K562 (cell line): ENCODE data around the gene ZBTB9.

Experiments used
- CEBPB ChIP-seq: fragments of 450-650 bp; IDR thresholded peaks from 2 replicates; pipeline ENCODE4 v1.6.1; 2016; ENCODE audit warnings: missing genetic modification characterization, missing compliant biosample characterization
- CHD2 ChIP-seq: IDR thresholded peaks from 2 replicates; pipeline ENCODE4 v1.6.1; 2011; ENCODE audit warnings: low read depth, low read length
- EZH2 ChIP-seq: IDR thresholded peaks from 2 replicates; pipeline ENCODE4 v1.6.1; 2012; ENCODE audit warnings: low read depth, mild to moderate bottlenecking, inconsistent platforms, low read length, borderline replicate concordance
- GATAD2B ChIP-seq: fragments of 450-650 bp; IDR thresholded peaks from 2 replicates; pipeline ENCODE4 v1.6.1; 2017; ENCODE audit warnings: mild to moderate bottlenecking, borderline replicate concordance
- MAFF ChIP-seq: IDR thresholded peaks from 2 replicates; pipeline ENCODE4 v1.6.1; 2012; ENCODE audit warnings: low read length, improper control_type of control experiment
- SAP30 ChIP-seq: fragments of 200-600 bp; sonication (generic); IDR thresholded peaks from 2 replicates; pipeline ENCODE4 v1.6.1; 2012; ENCODE audit warnings: borderline replicate concordance, low read depth, mild to moderate bottlenecking, moderate library complexity, low read length, control low read depth, inconsistent platforms; ENCODE audit not compliant: insufficient read depth, poor library complexity, severe bottlenecking
- SETDB1 ChIP-seq: IDR thresholded peaks from one replicate; pipeline ENCODE4 v1.6.1; 2012; ENCODE audit warnings: low read length, control low read depth, inconsistent platforms
- STAG1 ChIP-seq: sonication (generic); formaldehyde crosslinking; IDR thresholded peaks from 2 replicates; pipeline ENCODE4 v1.5.0; 2020; ENCODE audit warnings: missing genetic modification reagents, borderline replicate concordance
- TCF7L2 ChIP-seq: fragments of 150-350 bp; IDR thresholded peaks from 2 replicates; pipeline ENCODE4 v1.6.1; 2016; ENCODE audit warnings: low read depth, mild to moderate bottlenecking, low read length, moderate library complexity
- TEAD4 ChIP-seq, 2 experiments: sonication (generic) in 1 of 2; formaldehyde crosslinking in 1 of 2; IDR thresholded peaks; 2 replicates each; pipeline versions ENCODE4 v1.6.1 to v1.8.0; 2012 to 2022; ENCODE audit warnings: borderline replicate concordance in 1 of 2, inconsistent platforms in 1 of 2, low read length in 1 of 2, mild to moderate bottlenecking in 1 of 2, missing genetic modification reagents in 1 of 2
- ZNF174 ChIP-seq: fragments of 250-450 bp; sonication (Bioruptor Pico); IDR thresholded peaks from 2 replicates; pipeline ENCODE4 v1.4.0; 2020; ENCODE audit warnings: mild to moderate bottlenecking
- TF ChIP-seq, protein P1 (sequence below), 3 experiments: IDR thresholded peaks in 2 of 3; conservative IDR thresholded peaks in 1 of 3; 2 replicates each; pipeline ENCODE4 v1.5.1; 2011 to 2012; ENCODE audit warnings: low read length in 3 of 3, mild to moderate bottlenecking in 3 of 3, control low read depth in 2 of 3, improper control_type of control experiment in 1 of 3, inconsistent platforms in 1 of 3, low read depth in 1 of 3, mixed read lengths in 1 of 3, moderate library complexity in 1 of 3; ENCODE audit not compliant: insufficient read depth in 2 of 3

DNA sequence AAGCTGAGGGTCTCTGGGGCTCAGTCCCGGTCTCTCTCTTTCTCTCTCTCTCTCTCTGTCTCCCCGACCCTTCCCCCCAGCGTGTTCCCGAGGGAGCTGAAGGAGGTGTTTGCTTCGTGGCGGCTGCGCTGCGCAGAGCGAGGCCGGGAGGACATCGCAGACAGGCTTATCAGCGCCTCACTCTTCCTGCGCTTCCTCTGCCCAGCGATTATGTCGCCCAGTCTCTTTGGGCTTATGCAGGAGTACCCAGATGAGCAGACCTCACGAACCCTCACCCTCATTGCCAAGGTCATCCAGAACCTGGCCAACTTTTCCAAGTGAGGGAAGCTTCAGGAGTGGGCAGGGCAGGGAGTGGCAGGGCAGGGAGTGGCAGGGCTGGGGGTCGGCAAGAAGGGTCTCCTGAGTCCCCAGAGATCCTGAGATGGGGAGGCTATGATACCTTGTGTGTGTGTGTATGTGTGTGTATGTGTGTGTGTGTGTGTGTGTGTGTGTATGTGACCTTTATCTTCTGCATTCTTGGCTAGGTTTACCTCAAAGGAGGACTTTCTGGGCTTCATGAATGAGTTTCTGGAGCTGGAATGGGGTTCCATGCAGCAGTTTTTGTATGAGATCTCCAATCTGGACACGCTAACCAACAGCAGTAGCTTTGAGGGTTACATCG is 13.6 kb upstream of the ZBTB9 start:
- TF ChIP-seq CEBPB (tag), result no peak
- no peak for TF ChIP-seq MAFF
- TF ChIP-seq SETDB1, result no peak
- no peak for TF ChIP-seq EZH2
- TF ChIP-seq ZNF174 (CRISPR knock-in tag), result no peak
- TF ChIP-seq, protein P1, sequence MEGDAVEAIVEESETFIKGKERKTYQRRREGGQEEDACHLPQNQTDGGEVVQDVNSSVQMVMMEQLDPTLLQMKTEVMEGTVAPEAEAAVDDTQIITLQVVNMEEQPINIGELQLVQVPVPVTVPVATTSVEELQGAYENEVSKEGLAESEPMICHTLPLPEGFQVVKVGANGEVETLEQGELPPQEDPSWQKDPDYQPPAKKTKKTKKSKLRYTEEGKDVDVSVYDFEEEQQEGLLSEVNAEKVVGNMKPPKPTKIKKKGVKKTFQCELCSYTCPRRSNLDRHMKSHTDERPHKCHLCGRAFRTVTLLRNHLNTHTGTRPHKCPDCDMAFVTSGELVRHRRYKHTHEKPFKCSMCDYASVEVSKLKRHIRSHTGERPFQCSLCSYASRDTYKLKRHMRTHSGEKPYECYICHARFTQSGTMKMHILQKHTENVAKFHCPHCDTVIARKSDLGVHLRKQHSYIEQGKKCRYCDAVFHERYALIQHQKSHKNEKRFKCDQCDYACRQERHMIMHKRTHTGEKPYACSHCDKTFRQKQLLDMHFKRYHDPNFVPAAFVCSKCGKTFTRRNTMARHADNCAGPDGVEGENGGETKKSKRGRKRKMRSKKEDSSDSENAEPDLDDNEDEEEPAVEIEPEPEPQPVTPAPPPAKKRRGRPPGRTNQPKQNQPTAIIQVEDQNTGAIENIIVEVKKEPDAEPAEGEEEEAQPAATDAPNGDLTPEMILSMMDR (IDR thresholded peaks at IDR 0.05 in 2 of 3, conservative IDR thresholded peaks at IDR 0.05 in 1 of 3; ENCODE audit: insufficient read depth in 2 of 3, low read depth in 1 of 3, low read length in 3 of 3), result no peak
- TF ChIP-seq TCF7L2, result no peak
- no peak for TF ChIP-seq CHD2
- TF ChIP-seq GATAD2B, result no peak
- TF ChIP-seq SAP30, result no peak
- TF ChIP-seq TEAD4 (IDR thresholded peaks at IDR 0.05; ENCODE audit: low read length), result no peak
- TF ChIP-seq TEAD4 (CRISPR knock-in tag; IDR thresholded peaks at IDR 0.05; ENCODE audit: borderline replicate concordance), result no peak
- no peak for TF ChIP-seq STAG1
